Measurements from ENCODE around the gene ZDHHC12. TPM values are rescaled to one million over a fixed set of nuclear protein-coding genes. Genes with fewer than 3 reads are reported as not detected.

The ZDHHC12 gene
- total and polyA plus RNA-seq, 5 donors from 2014 or later, result 25.1 to 59.8 (median 52.3) TPM

GRCh38 chr9:128687453-128687852 lies 36.5 kb downstream of the ZDHHC12 start:
- H3K4me1 ChIP-seq (ENCODE audit: control insufficient read depth, insufficient read depth, low read length, poor library complexity, severe bottlenecking), result peaks cover 66% of the 10 kb centered on the region

GRCh38 chr9:128685636-128686489 lies 38.1 kb downstream of the ZDHHC12 start:
- ATAC-seq (ENCODE audit: low read depth in 2 of 2) (peak; percentile 13 to 16), DNase-seq (peak in 2 of 3 donors; percentile 39 to 79)
- Histone ChIP-seq H3K4me3 (ENCODE audit: low read depth, low read length) (peak overlapping the region; percentile 92), H3K27me3 (ENCODE audit: control insufficient read depth, insufficient read depth, low read length) (no peaks in the 10 kb centered on the region), H3K27ac (ENCODE audit: insufficient read depth, low read length, poor library complexity, severe bottlenecking) (peak overlapping the region; percentile 83), H3K9me3 (ENCODE audit: control insufficient read depth in 2 of 2, low read length in 2 of 2) (no peaks in the 10 kb centered on the region), H3K4me1 (ENCODE audit: control insufficient read depth, insufficient read depth, low read length, poor library complexity, severe bottlenecking) (peaks cover 59% of the 10 kb centered on the region), H3K36me3 (ENCODE audit: control insufficient read depth, insufficient read depth, low read length) (no peaks in the 10 kb centered on the region)
- H3K27me3 Mint-ChIP-seq, result peaks cover 5% of the 10 kb centered on the region
- H3K4me3 Mint-ChIP-seq, result peak overlapping the region; percentile 93 to 100 (median 98)
- no peaks in the 10 kb centered on the region for H3K9me3 Mint-ChIP-seq
- peak overlapping the region; percentile 94 to 100 (median 97) for H3K27ac Mint-ChIP-seq
- peaks cover 4% of the 10 kb centered on the region for H3K36me3 Mint-ChIP-seq
- peaks cover 13 to 67% (median 42%) of the 10 kb centered on the region in 4 donors for H3K4me1 Mint-ChIP-seq

More at GRCh38 chr9:128687453-128687852, 36.5 kb downstream of the ZDHHC12 start:
- Histone ChIP-seq H3K27ac (ENCODE audit: insufficient read depth, low read length, poor library complexity, severe bottlenecking) (peak overlapping the region; percentile 91), H3K27me3 (ENCODE audit: control insufficient read depth, insufficient read depth, low read length) (no peaks in the 10 kb centered on the region), H3K4me3 (ENCODE audit: low read depth, low read length) (no peak overlapping the region), H3K36me3 (ENCODE audit: control insufficient read depth, insufficient read depth, low read length) (peaks cover 8% of the 10 kb centered on the region), H3K9me3 (ENCODE audit: control insufficient read depth in 2 of 2, low read length in 2 of 2) (no peaks in the 10 kb centered on the region)
- DNase-seq, result no peak
- H3K9me3 Mint-ChIP-seq, result no peaks in the 10 kb centered on the region
- peaks cover 24 to 71% (median 52%) of the 10 kb centered on the region in 4 donors for H3K4me1 Mint-ChIP-seq
- H3K27me3 Mint-ChIP-seq, result peaks cover 5% of the 10 kb centered on the region
- H3K36me3 Mint-ChIP-seq, result peaks cover 15% of the 10 kb centered on the region
- H3K27ac Mint-ChIP-seq, result peak overlapping the region in 2 of 3 donors; percentile 94 to 97
- ATAC-seq (ENCODE audit: low read depth in 2 of 2), result no peak
- peak overlapping the region; percentile 57 to 100 (median 96) for H3K4me3 Mint-ChIP-seq

- Histone ChIP-seq H3K27me3 (ENCODE audit: control insufficient read depth, insufficient read depth, low read length) (no peaks in the 10 kb centered on the region), H3K27ac (ENCODE audit: insufficient read depth, low read length, poor library complexity, severe bottlenecking) (peak overlapping the region; percentile 83), H3K4me1 (ENCODE audit: control insufficient read depth, insufficient read depth, low read length, poor library complexity, severe bottlenecking) (peaks cover 51% of the 10 kb centered on the region), H3K4me3 (ENCODE audit: low read depth, low read length) (peak overlapping the region; percentile 92), H3K9me3 (ENCODE audit: control insufficient read depth in 2 of 2, low read length in 2 of 2) (no peaks in the 10 kb centered on the region), H3K36me3 (ENCODE audit: control insufficient read depth, insufficient read depth, low read length) (no peaks in the 10 kb centered on the region)
- H3K9me3 Mint-ChIP-seq, result no peaks in the 10 kb centered on the region
- peak overlapping the region; percentile 93 to 100 (median 98) for H3K4me3 Mint-ChIP-seq
- peak overlapping the region; percentile 94 to 100 (median 97) for H3K27ac Mint-ChIP-seq
- H3K4me1 Mint-ChIP-seq, result peaks cover 13 to 62% (median 37%) of the 10 kb centered on the region in 4 donors
- peak; percentile 42 to 49 for ATAC-seq (ENCODE audit: low read depth in 2 of 2)
- no peaks in the 10 kb centered on the region for H3K36me3 Mint-ChIP-seq
- peak; percentile 73 to 90 (median 73) for DNase-seq
- peaks cover 5% of the 10 kb centered on the region for H3K27me3 Mint-ChIP-seq
These were observed 39.4 kb downstream of the ZDHHC12 start for GRCh38 chr9:128684325-128685199.

- Mint-ChIP-seq H3K4me1 (peaks cover 13 to 62% (median 38%) of the 10 kb centered on the region in 4 donors), H3K27ac (peak overlapping the region; percentile 94 to 100 (median 97)), H3K4me3 (peak overlapping the region; percentile 93 to 100 (median 98)), H3K27me3 (peaks cover 5% of the 10 kb centered on the region), H3K9me3 (no peaks in the 10 kb centered on the region), H3K36me3 (no peaks in the 10 kb centered on the region)
- Histone ChIP-seq H3K27ac (ENCODE audit: insufficient read depth, low read length, poor library complexity, severe bottlenecking) (peak overlapping the region; percentile 83), H3K4me3 (ENCODE audit: low read depth, low read length) (peak overlapping the region; percentile 92), H3K9me3 (ENCODE audit: control insufficient read depth in 2 of 2, low read length in 2 of 2) (no peaks in the 10 kb centered on the region), H3K36me3 (ENCODE audit: control insufficient read depth, insufficient read depth, low read length) (no peaks in the 10 kb centered on the region), H3K27me3 (ENCODE audit: control insufficient read depth, insufficient read depth, low read length) (no peaks in the 10 kb centered on the region), H3K4me1 (ENCODE audit: control insufficient read depth, insufficient read depth, low read length, poor library complexity, severe bottlenecking) (peaks cover 51% of the 10 kb centered on the region)
- no peak for DNase-seq
- no peak for ATAC-seq (ENCODE audit: low read depth in 2 of 2)
These were observed 39.9 kb downstream of the ZDHHC12 start for GRCh38 chr9:128684065-128684324.

- DNase-seq (peak in 1 of 3 donors; percentile 55), ATAC-seq (ENCODE audit: low read depth in 2 of 2) (no peak)
- H3K4me3 Mint-ChIP-seq, result peak overlapping the region; percentile 93 to 100 (median 98)
- H3K9me3 Mint-ChIP-seq, result no peaks in the 10 kb centered on the region
- Histone ChIP-seq H3K9me3 (ENCODE audit: control insufficient read depth in 2 of 2, low read length in 2 of 2) (no peaks in the 10 kb centered on the region), H3K27ac (ENCODE audit: insufficient read depth, low read length, poor library complexity, severe bottlenecking) (peak overlapping the region; percentile 83), H3K36me3 (ENCODE audit: control insufficient read depth, insufficient read depth, low read length) (no peaks in the 10 kb centered on the region), H3K4me3 (ENCODE audit: low read depth, low read length) (peak overlapping the region; percentile 92), H3K4me1 (ENCODE audit: control insufficient read depth, insufficient read depth, low read length, poor library complexity, severe bottlenecking) (peaks cover 50% of the 10 kb centered on the region), H3K27me3 (ENCODE audit: control insufficient read depth, insufficient read depth, low read length) (no peaks in the 10 kb centered on the region)
- H3K36me3 Mint-ChIP-seq, result no peaks in the 10 kb centered on the region
- H3K4me1 Mint-ChIP-seq, result peaks cover 12 to 61% (median 38%) of the 10 kb centered on the region in 4 donors
- H3K27ac Mint-ChIP-seq, result peak overlapping the region; percentile 94 to 100 (median 97)
- peaks cover 4% of the 10 kb centered on the region for H3K27me3 Mint-ChIP-seq
These were observed 40.4 kb downstream of the ZDHHC12 start for GRCh38 chr9:128683340-128684064.

DNA sequence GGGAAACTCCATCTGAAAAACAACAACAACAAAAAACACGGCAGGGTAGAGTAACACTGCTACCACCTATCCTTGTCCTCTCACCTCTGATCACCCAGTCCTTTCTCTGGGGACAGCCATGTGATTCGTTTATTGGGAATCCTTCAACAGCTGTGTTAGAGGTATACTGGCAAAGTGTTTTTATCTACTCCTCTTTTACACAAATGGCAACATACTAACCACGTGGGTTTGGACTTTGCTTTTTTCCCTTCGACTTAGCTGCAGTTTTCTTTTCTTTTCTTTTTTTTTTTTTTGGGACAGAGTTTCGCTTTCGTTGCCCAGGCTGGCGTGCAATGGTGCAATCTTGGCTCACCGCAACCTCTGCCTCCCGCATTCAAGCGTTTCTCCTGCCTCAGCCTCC lies 46.1 kb downstream of the ZDHHC12 start:
- peaks cover 0 to 7% (median 3%) of the 10 kb centered on the region in 4 donors for H3K4me1 Mint-ChIP-seq
- no peaks in the 10 kb centered on the region for H3K4me1 ChIP-seq (ENCODE audit: control insufficient read depth, insufficient read depth, low read length, poor library complexity, severe bottlenecking)
- no peaks in the 10 kb centered on the region for H3K27me3 ChIP-seq (ENCODE audit: control insufficient read depth, insufficient read depth, low read length)
- H3K4me3 ChIP-seq (ENCODE audit: low read depth, low read length), result no peak overlapping the region
- no peak overlapping the region for H3K27ac Mint-ChIP-seq
- ATAC-seq (ENCODE audit: low read depth in 2 of 2), result no peak
- no peaks in the 10 kb centered on the region for H3K36me3 ChIP-seq (ENCODE audit: control insufficient read depth, insufficient read depth, low read length)
- no peak overlapping the region for H3K4me3 Mint-ChIP-seq
- peaks cover 3% of the 10 kb centered on the region for H3K36me3 Mint-ChIP-seq
- no peaks in the 10 kb centered on the region for H3K9me3 Mint-ChIP-seq
- no peaks in the 10 kb centered on the region for H3K9me3 ChIP-seq (ENCODE audit: control insufficient read depth in 2 of 2, low read length in 2 of 2)
- H3K27me3 Mint-ChIP-seq, result no peaks in the 10 kb centered on the region
- DNase-seq, result no peak
- no peak overlapping the region for H3K27ac ChIP-seq (ENCODE audit: insufficient read depth, low read length, poor library complexity, severe bottlenecking)

DNA sequence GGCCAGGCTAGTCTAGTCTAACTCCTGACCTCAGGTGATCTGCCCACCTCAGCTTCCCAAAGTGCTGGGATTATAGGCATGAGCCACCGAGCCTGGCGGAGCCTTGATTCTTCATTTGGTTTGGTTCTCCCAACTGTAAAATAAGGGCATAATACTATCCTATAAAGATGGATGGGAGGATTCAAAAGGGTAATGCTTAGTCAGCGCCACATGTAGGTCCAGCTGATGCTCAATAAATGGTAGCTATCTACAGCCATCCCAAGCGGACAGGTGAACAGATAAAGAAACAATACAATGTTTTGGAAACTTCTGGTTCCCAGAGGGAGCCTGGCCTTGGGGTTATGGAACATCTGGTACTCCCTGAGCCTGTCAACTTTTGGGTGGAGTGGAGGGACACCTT lies 48.5 kb downstream of the ZDHHC12 start:
- H3K27ac ChIP-seq (ENCODE audit: insufficient read depth, low read length, poor library complexity, severe bottlenecking), result no peak overlapping the region
- Mint-ChIP-seq H3K27me3 (no peaks in the 10 kb centered on the region), H3K4me3 (peak overlapping the region in 1 of 4 donors; percentile 15), H3K9me3 (no peaks in the 10 kb centered on the region), H3K4me1 (peaks cover 0 to 2% (median 0%) of the 10 kb centered on the region in 4 donors), H3K36me3 (peaks cover 3% of the 10 kb centered on the region), H3K27ac (no peak overlapping the region)
- H3K4me3 ChIP-seq (ENCODE audit: low read depth, low read length), result no peak overlapping the region
- no peak for ATAC-seq (ENCODE audit: low read depth in 2 of 2)
- no peaks in the 10 kb centered on the region for H3K27me3 ChIP-seq (ENCODE audit: control insufficient read depth, insufficient read depth, low read length)
- no peaks in the 10 kb centered on the region for H3K4me1 ChIP-seq (ENCODE audit: control insufficient read depth, insufficient read depth, low read length, poor library complexity, severe bottlenecking)
- no peaks in the 10 kb centered on the region for H3K36me3 ChIP-seq (ENCODE audit: control insufficient read depth, insufficient read depth, low read length)
- DNase-seq, result no peak
- no peaks in the 10 kb centered on the region for H3K9me3 ChIP-seq (ENCODE audit: control insufficient read depth in 2 of 2, low read length in 2 of 2)

Measured in CD4-positive, CD25-positive, alpha-beta regulatory T cell (primary cell).